ENCODE results near the gene TMEM205.
"Not testable (repeated sequence)": the region's sequence is repeated elsewhere in the genome, so short reads cannot be mapped to it uniquely, and the experiment has no call there.

Gene TMEM205

GRCh38 chr19:11370744-11371143 lies 24.7 kb upstream of the TMEM205 start:
- DNase-seq, result no peak

GRCh38 chr19:11367528-11367927 lies 21.5 kb upstream of the TMEM205 start:
- no peak for DNase-seq

- no peak for DNase-seq
These were observed 19.6 kb upstream of the TMEM205 start for GRCh38 chr19:11365557-11366117.

GRCh38 chr19:11364935-11365334 lies 18.9 kb upstream of the TMEM205 start:
- no peak for DNase-seq

GRCh38 chr19:11364296-11364904 lies 18.3 kb upstream of the TMEM205 start:
- DNase-seq, result no peak

- no peak for DNase-seq
These were observed 17.8 kb upstream of the TMEM205 start for GRCh38 chr19:11363881-11364280.

GRCh38 chr19:11361771-11362731 lies 16.0 kb upstream of the TMEM205 start:
- no peak for DNase-seq

- no peak for DNase-seq
These were observed 15.1 kb upstream of the TMEM205 start for GRCh38 chr19:11361037-11361770.

GRCh38 chr19:11359421-11359820 lies 13.4 kb upstream of the TMEM205 start:
- DNase-seq, result no peak

GRCh38 chr19:11356676-11357550 lies 10.8 kb upstream of the TMEM205 start:
- no peak for DNase-seq

- no peak for DNase-seq
These were observed 10.0 kb upstream of the TMEM205 start for GRCh38 chr19:11356074-11356397.

GRCh38 chr19:11355160-11356073 lies 9.3 kb upstream of the TMEM205 start, which contains the start of gene PLPPR2:
PLPPR2 (plus strand) TSS chr19:11355432; CDS start chr19:11357674, 2,242 bp downstream.
- peak; percentile 82 for DNase-seq

GRCh38 chr19:11354102-11354501 lies 8.0 kb upstream of the TMEM205 start:
- not testable (repeated sequence) for DNase-seq

GRCh38 chr19:11349171-11349570 lies 3.1 kb upstream of the TMEM205 start:
- DNase-seq, result no peak

GRCh38 chr19:11347546-11348039 lies 1.5 kb upstream of the TMEM205 start:
- DNase-seq, result no peak

GRCh38 chr19:11345122-11345803 lies 805 bp downstream of the TMEM205 start:
- no peak for DNase-seq

GRCh38 chr19:11342429-11342828 lies 3.6 kb downstream of the TMEM205 start:
- no peak for DNase-seq

GRCh38 chr19:11340099-11340467 lies 6.0 kb downstream of the TMEM205 start:
- DNase-seq, result not testable (repeated sequence)

- DNase-seq, result peak; percentile 81
These were observed 6.6 kb downstream of the TMEM205 start, which contains the start of gene RAB3D for GRCh38 chr19:11339254-11340098. RAB3D (minus strand) TSS chr19:11339657; CDS start chr19:11337399, 2,258 bp downstream.
